CD14-positive monocyte (primary cell): Measurements from ENCODE around the gene FAAP20. TPM values are rescaled to one million over a fixed set of nuclear protein-coding genes. Genes with fewer than 3 reads are reported as not detected.

Source experiments
- DNase-seq, 3 donors: peaks; one replicate each; pipeline ENCODE4 v3.0.0-alpha.2; 2011 to 2022
- H2AFZ ChIP-seq: 2 replicates; pipeline ENCODE4 v1.6.0; 2012; ENCODE audit warnings: mild to moderate bottlenecking, low read depth, low read length, inconsistent platforms; ENCODE audit not compliant: insufficient read depth, poor library complexity, severe bottlenecking
- H3K27ac ChIP-seq, 2 donors: 1 replicate in 1 of 2; 2 replicates in 1 of 2; pipeline ENCODE4 v1.5.1; 2012 to 2013; ENCODE audit warnings: low read length in 2 of 2, control low read depth in 1 of 2, inconsistent platforms in 1 of 2, low read depth in 1 of 2, mild to moderate bottlenecking in 1 of 2
- H3K27me3 ChIP-seq, 2 donors: one replicate each; pipeline versions ENCODE4 v1.6.0 to v1.6.1; 2011 to 2013; ENCODE audit warnings: low read length in 2 of 2; ENCODE audit not compliant: control insufficient read depth in 2 of 2, insufficient read depth in 2 of 2
- H3K36me3 ChIP-seq, 2 donors: replicated peaks in 1 of 2; 1 replicate in 1 of 2; 2 replicates in 1 of 2; pipeline versions ENCODE4 v1.5.1 to v1.6.1; 2012 to 2013; ENCODE audit warnings: low read length in 2 of 2, control low read depth in 1 of 2, inconsistent platforms in 1 of 2, mild to moderate bottlenecking in 1 of 2; ENCODE audit not compliant: insufficient read depth in 2 of 2, control insufficient read depth in 1 of 2
- H3K4me1 ChIP-seq, 2 donors: 1 replicate in 1 of 2; 2 replicates in 1 of 2; pipeline versions ENCODE4 v1.5.1 to v1.6.1; 2012 to 2013; ENCODE audit warnings: low read length in 2 of 2, control low read depth in 1 of 2, inconsistent platforms in 1 of 2, mild to moderate bottlenecking in 1 of 2, moderate library complexity in 1 of 2; ENCODE audit not compliant: insufficient read depth in 2 of 2, control insufficient read depth in 1 of 2
- H3K4me2 ChIP-seq: replicated peaks from 2 replicates; pipeline ENCODE3; 2012; ENCODE audit warnings: low read length, moderate library complexity, mild to moderate bottlenecking; ENCODE audit not compliant: poor library complexity, severe bottlenecking; ENCODE audit errors: extremely low read depth
- H3K4me3 ChIP-seq, 3 experiments: fragments of 200-600 bp in 1 of 3; sonication (generic) in 1 of 3; replicated peaks in 1 of 3; 1 replicate in 2 of 3; 2 replicates in 1 of 3; pipeline ENCODE4 v1.5.1; 2011 to 2013; ENCODE audit warnings: low read length in 3 of 3, mild to moderate bottlenecking in 3 of 3, control low read depth in 2 of 3, low read depth in 2 of 3, inconsistent platforms in 1 of 3, moderate library complexity in 1 of 3
- H3K79me2 ChIP-seq: 2 replicates; pipeline ENCODE4 v1.6.0; 2012; ENCODE audit warnings: mild to moderate bottlenecking, control low read depth, inconsistent platforms, low read length, moderate library complexity; ENCODE audit not compliant: insufficient read depth
- H3K9ac ChIP-seq: 2 replicates; pipeline ENCODE4 v1.6.0; 2017; ENCODE audit warnings: low read length, mild to moderate bottlenecking; ENCODE audit not compliant: insufficient read depth, poor library complexity, severe bottlenecking
- H3K9me3 ChIP-seq, 2 donors: replicated peaks in 1 of 2; 1 replicate in 1 of 2; 2 replicates in 1 of 2; pipeline versions ENCODE4 v1.5.1 to v1.6.1; 2012 to 2013; ENCODE audit warnings: low read length in 2 of 2, control low read depth in 1 of 2; ENCODE audit not compliant: control insufficient read depth in 1 of 2, insufficient read depth in 1 of 2
- H4K20me1 ChIP-seq: 2 replicates; pipeline ENCODE4 v1.6.0; 2012; ENCODE audit warnings: mild to moderate bottlenecking, low read length, control low read depth, moderate library complexity; ENCODE audit not compliant: insufficient read depth
- H3K27ac Mint-ChIP-seq, 7 donors: one replicate each; pipeline ENCODE4 v1.8.0; 2020; ENCODE audit warnings: mild to moderate bottlenecking in 7 of 7, mixed read lengths in 7 of 7, moderate library complexity in 6 of 7, inconsistent platforms in 2 of 7
- H3K27me3 Mint-ChIP-seq, 3 donors: one replicate each; pipeline ENCODE4 v1.8.0; 2021 to 2022; ENCODE audit warnings: low read depth in 3 of 3, mild to moderate bottlenecking in 3 of 3, mixed read lengths in 3 of 3, moderate library complexity in 3 of 3, inconsistent platforms in 1 of 3
- H3K36me3 Mint-ChIP-seq, 2 donors: one replicate each; pipeline ENCODE4 v1.8.0; 2020; ENCODE audit warnings: mixed read lengths in 2 of 2, inconsistent platforms in 1 of 2, mild to moderate bottlenecking in 1 of 2
- H3K4me1 Mint-ChIP-seq: one replicate; pipeline ENCODE4 v1.8.0; 2020; ENCODE audit warnings: mild to moderate bottlenecking, mixed read lengths
- H3K4me3 Mint-ChIP-seq, 2 donors: one replicate each; pipeline ENCODE4 v1.8.0; 2020; ENCODE audit warnings: mild to moderate bottlenecking in 2 of 2, mixed read lengths in 2 of 2, moderate library complexity in 1 of 2
- H3K9me3 Mint-ChIP-seq, 7 donors: one replicate each; pipeline ENCODE4 v1.8.0; 2020 to 2022; ENCODE audit warnings: mixed read lengths in 7 of 7, mild to moderate bottlenecking in 6 of 7, moderate library complexity in 6 of 7, inconsistent platforms in 2 of 7
- CTCF ChIP-seq: fragments of 200-600 bp; IDR thresholded peaks from one replicate; pipeline ENCODE4 v1.8.0; 2022; ENCODE audit warnings: antibody characterized with exemption, mild to moderate bottlenecking
- WGBS: methylation state at CpG from one replicate; pipeline ENCODE4 v1.1.5; 2013; ENCODE audit warnings: missing lambda C conversion rate; ENCODE audit not compliant: insufficient coverage; 5-methylcytosine and 5-hydroxymethylcytosine counted together
- intact Hi-C, 2 donors: fragments of 100-400 bp; cut with micrococcal nuclease; formaldehyde crosslinking; loops; one replicate each; pipeline versions ENCODE4 v1.15.0 to v1.15.1; 2023
- polyA plus RNA-seq, 3 donors: library from polyadenylated mRNA; depleted of rRNA in 1 of 3; unstranded in 2 of 3; stranded (reverse) in 1 of 3; fragments of 300-500 nt in 2 of 3; fragments of >200 nt in 1 of 3; fragmentation: Illumina TruSeq in 2 of 3; gene quantifications; 1 replicate in 2 of 3; 2 replicates in 1 of 3; pipeline ENCODE4 v1.2.3, GENCODE V29; 2012 to 2021

FAAP20 gene
- polyA plus RNA-seq, 3 donors, result 11.8 to 49.3 (median 35.1) TPM

- no peaks in the 10 kb centered on the region for H3K36me3 Mint-ChIP-seq
- H3K9ac ChIP-seq, result no peak overlapping the region
- no peaks in the 10 kb centered on the region for H3K27me3 ChIP-seq
- H3K4me1 ChIP-seq, result peaks cover 92 to 99% of the 10 kb centered on the region in 2 donors
- H3K9me3 Mint-ChIP-seq, result peaks cover 0 to 3% (median 0%) of the 10 kb centered on the region in 7 donors
- H3K4me2 ChIP-seq, result no peak overlapping the region
- H3K9me3 ChIP-seq, result no peaks in the 10 kb centered on the region
- H3K4me3 ChIP-seq, result peak overlapping the region in 1 of 3 experiments; percentile 6
- 95% methylated on average over 11 of the region's 11 CpGs for WGBS
- no peak for DNase-seq
- intact Hi-C loops, result no loop called here
- peaks cover 0 to 2% (median 0%) of the 10 kb centered on the region in 3 donors for H3K27me3 Mint-ChIP-seq
- H3K79me2 ChIP-seq, result no peaks in the 10 kb centered on the region
- H3K4me1 Mint-ChIP-seq, result peaks cover 19% of the 10 kb centered on the region
- H4K20me1 ChIP-seq, result no peaks in the 10 kb centered on the region
- H3K27ac Mint-ChIP-seq, result no peak overlapping the region
- no peak overlapping the region for H2AFZ ChIP-seq
- TF ChIP-seq CTCF, result no peak
- H3K4me3 Mint-ChIP-seq, result no peak overlapping the region
- H3K36me3 ChIP-seq, result no peaks in the 10 kb centered on the region
- no peak overlapping the region for H3K27ac ChIP-seq
Measured at GRCh38 chr1:2146836-2147517, 47.6 kb downstream of the FAAP20 start.

- TF ChIP-seq CTCF, result no peak
- H3K4me3 ChIP-seq, result peak overlapping the region in 1 of 3 experiments; percentile 6
- peak overlapping the region in 1 of 2 donors; percentile 43 for H3K27ac ChIP-seq
- Mint-ChIP-seq H3K36me3 (no peaks in the 10 kb centered on the region), H3K9me3 (peaks cover 0 to 3% (median 0%) of the 10 kb centered on the region in 7 donors), H3K27me3 (peaks cover 0 to 2% (median 0%) of the 10 kb centered on the region in 3 donors), H3K4me1 (peaks cover 19% of the 10 kb centered on the region), H3K4me3 (no peak overlapping the region), H3K27ac (peak overlapping the region in 2 of 7 donors; percentile 28 to 68)
- peak in 1 of 3 donors; percentile 34 for DNase-seq
- 73% methylated on average over 14 of the region's 19 CpGs for WGBS
- H4K20me1 ChIP-seq, result no peaks in the 10 kb centered on the region
- H3K9ac ChIP-seq, result no peak overlapping the region
- H3K4me2 ChIP-seq, result peak overlapping the region; percentile 12
- intact Hi-C loops, result no loop called here
- H3K36me3 ChIP-seq, result no peaks in the 10 kb centered on the region
- H2AFZ ChIP-seq, result no peak overlapping the region
- H3K9me3 ChIP-seq, result no peaks in the 10 kb centered on the region
- H3K4me1 ChIP-seq, result peaks cover 88 to 99% of the 10 kb centered on the region in 2 donors
- H3K79me2 ChIP-seq, result no peaks in the 10 kb centered on the region
- H3K27me3 ChIP-seq, result no peaks in the 10 kb centered on the region
Measured at GRCh38 chr1:2145946-2146835, 48.4 kb downstream of the FAAP20 start.
